ENCODE results near the gene HES3. TPM values are rescaled to one million over a fixed set of nuclear protein-coding genes. Genes with fewer than 3 reads are reported as not detected.

Gene HES3
- total RNA-seq, 1 donor from 2014 or later, result not detected

GRCh38 chr1:6288026-6288425 lies 44.0 kb downstream of the HES3 start:
- Mint-ChIP-seq H3K4me3 (ENCODE audit: unreplicated experiment) (no peak overlapping the region), H3K9me3 (ENCODE audit: low read depth) (no peaks in the 10 kb centered on the region), H3K36me3 (ENCODE audit: low read depth) (peaks cover under 1% of the 10 kb centered on the region), H3K4me1 (ENCODE audit: low read depth) (peaks cover 14% of the 10 kb centered on the region), H3K27ac (ENCODE audit: unreplicated experiment) (no peak overlapping the region), H3K27me3 (ENCODE audit: low read depth) (no peaks in the 10 kb centered on the region)
- TF ChIP-seq CTCF (IDR thresholded peaks at IDR 0.05), result no peak
- no peak for DNase-seq (ENCODE audit: low spot score)

- Mint-ChIP-seq H3K4me1 (ENCODE audit: low read depth) (peaks cover 14% of the 10 kb centered on the region), H3K36me3 (ENCODE audit: low read depth) (peaks cover 5% of the 10 kb centered on the region), H3K4me3 (ENCODE audit: unreplicated experiment) (no peak overlapping the region), H3K9me3 (ENCODE audit: low read depth) (no peaks in the 10 kb centered on the region), H3K27ac (ENCODE audit: unreplicated experiment) (no peak overlapping the region), H3K27me3 (ENCODE audit: low read depth) (no peaks in the 10 kb centered on the region)
- no peak for TF ChIP-seq CTCF (IDR thresholded peaks at IDR 0.05)
- DNase-seq (ENCODE audit: low spot score), result no peak
These were observed 44.7 kb downstream of the HES3 start for GRCh38 chr1:6288665-6289064.

GRCh38 chr1:6292102-6292501 lies 48.1 kb downstream of the HES3 start:
- peaks cover 13% of the 10 kb centered on the region for H3K36me3 Mint-ChIP-seq (ENCODE audit: low read depth)
- no peak overlapping the region for H3K27ac Mint-ChIP-seq (ENCODE audit: unreplicated experiment)
- DNase-seq (ENCODE audit: low spot score), result no peak
- no peak for TF ChIP-seq CTCF (IDR thresholded peaks at IDR 0.05)
- H3K4me3 Mint-ChIP-seq (ENCODE audit: unreplicated experiment), result no peak overlapping the region
- no peaks in the 10 kb centered on the region for H3K27me3 Mint-ChIP-seq (ENCODE audit: low read depth)
- no peaks in the 10 kb centered on the region for H3K9me3 Mint-ChIP-seq (ENCODE audit: low read depth)
- peaks cover 14% of the 10 kb centered on the region for H3K4me1 Mint-ChIP-seq (ENCODE audit: low read depth)

- Mint-ChIP-seq H3K27ac (ENCODE audit: unreplicated experiment) (no peak overlapping the region), H3K9me3 (ENCODE audit: low read depth) (no peaks in the 10 kb centered on the region), H3K27me3 (ENCODE audit: low read depth) (no peaks in the 10 kb centered on the region), H3K36me3 (ENCODE audit: low read depth) (peaks cover 13% of the 10 kb centered on the region), H3K4me1 (ENCODE audit: low read depth) (no peaks in the 10 kb centered on the region), H3K4me3 (ENCODE audit: unreplicated experiment) (no peak overlapping the region)
- TF ChIP-seq CTCF (IDR thresholded peaks at IDR 0.05), result no peak
- no peak for DNase-seq (ENCODE audit: low spot score)
These were observed 50.3 kb downstream of the HES3 start for GRCh38 chr1:6294080-6294889.

GRCh38 chr1:6294890-6295556 lies 51.0 kb downstream of the HES3 start:
- Mint-ChIP-seq H3K4me1 (ENCODE audit: low read depth) (no peaks in the 10 kb centered on the region), H3K27ac (ENCODE audit: unreplicated experiment) (no peak overlapping the region), H3K4me3 (ENCODE audit: unreplicated experiment) (no peak overlapping the region), H3K9me3 (ENCODE audit: low read depth) (no peaks in the 10 kb centered on the region), H3K27me3 (ENCODE audit: low read depth) (no peaks in the 10 kb centered on the region), H3K36me3 (ENCODE audit: low read depth) (peaks cover 14% of the 10 kb centered on the region)
- DNase-seq (ENCODE audit: low spot score), result no peak
- no peak for TF ChIP-seq CTCF (IDR thresholded peaks at IDR 0.05)

Other genes with a start within 250 kb of the HES3 start
- 4.2 to 7.3 TPM (median 5.2 TPM) in 3 replicates for gene KCNAB2, start 198.3 kb upstream of the HES3 start, total RNA-seq
- 0.23 to 1.0 TPM (median 0.42 TPM) in 3 replicates for gene CHD5, start 63.9 kb upstream of the HES3 start, total RNA-seq
- gene RPL22, start 44.6 kb upstream of the HES3 start, total RNA-seq, result 208 to 243 TPM (median 220 TPM) in 3 replicates
- 15.6 to 19.9 TPM (median 17.9 TPM) in 3 replicates for gene RNF207, start 38.1 kb upstream of the HES3 start, total RNA-seq
- 72.7 to 94.2 TPM (median 73.1 TPM) in 3 replicates for gene ICMT, start 8.2 kb upstream of the HES3 start, total RNA-seq
- 4.2 to 5.8 TPM (median 4.4 TPM) in 3 replicates for gene GPR153, start 16.9 kb downstream of the HES3 start, total RNA-seq
- 43.9 to 48.1 TPM (median 44.0 TPM) in 3 replicates for gene ACOT7, start 149.6 kb downstream of the HES3 start, total RNA-seq
- 0.15 to 0.36 TPM in 2 of 3 replicates, not detected in the other for gene HES2, start 175.7 kb downstream of the HES3 start, total RNA-seq
- gene ESPN, start 180.6 kb downstream of the HES3 start, total RNA-seq, result 0.57 to 2.5 TPM (median 2.1 TPM) in 3 replicates
- gene TNFRSF25, start 222.0 kb downstream of the HES3 start, total RNA-seq, result 20.1 to 32.4 TPM (median 21.4 TPM) in 3 replicates
- 32.4 to 50.5 TPM (median 33.6 TPM) in 3 replicates for gene PLEKHG5, start 247.5 kb downstream of the HES3 start, total RNA-seq